Heart left ventricle (tissue), 13 donors: ENCODE measurements around the gene PRICKLE4.

ENCODE experiments used
- CTCF ChIP-seq, 12 donors: fragments of 200-600 bp; sonication (generic) in 4 of 12; IDR thresholded peaks; one replicate each; pipeline versions ENCODE4 v1.5.0 to v1.8.0; 2018 to 2022; ENCODE audit warnings: antibody characterized with exemption in 12 of 12, mild to moderate bottlenecking in 5 of 12
- POLR2A ChIP-seq, 2 donors: fragments of 450-650 bp; IDR thresholded peaks; one replicate each; pipeline ENCODE4 v1.6.1; 2017; ENCODE audit warnings: antibody characterized with exemption in 2 of 2, mild to moderate bottlenecking in 2 of 2, moderate library complexity in 2 of 2
- donor health status: ischemic (EF 13 %, LVEDD 7.1; RV severe dilation, severe dysfunction).
- donor health status: DM: no; HTN: yes; CAD: no.
- donor health status: DM: no; HTN: no; CAD: no.
- donor health status: ischemic (EF 25% LVEDD 6.9; RV normal size, moderate dysfunction).
- donor health status: ischemic (EF 25% LVEDD 5.7; RV mildly dilated, moderate dysfunction).
- donor health status: ischemic (EF 35%, LVEDD 5.7; RV mildly dilated, moderate dysfunction).
- donor health status: nonischemic (EF 11% LVEDD 7.7; RV severe dilation, severe dysfunction).
- donor health status: DM: yes; HTN: yes; CAD: no.
- donor health status: PGD.
- donor health status: ischemic (EF 29% LVEDD 5.4; RV normal size, mild dysfunction).
- donor health status: nonischemic (EF 23%, LVEDD 6.1; RV moderate dilation, normal function).

- TF ChIP-seq CTCF (IDR thresholded peaks at IDR 0.05) (no peak), POLR2A (IDR thresholded peaks at IDR 0.05) (no peak)
These were observed 33.1 kb upstream of the PRICKLE4 start, which contains the start of gene PGC for GRCh38 chr6:41747256-41748101.
